ENCODE measurements around the gene SAYSD1. TPM values are rescaled to one million over a fixed set of nuclear protein-coding genes. Genes with fewer than 3 reads are reported as not detected.

SAYSD1 gene
- total and polyA plus RNA-seq, 9 of the 15 experiments (the other 6 are each of a cell fraction or from before 2014, with no cell fraction given), result 3.5 to 19.1 (median 12.4) TPM

DNA sequence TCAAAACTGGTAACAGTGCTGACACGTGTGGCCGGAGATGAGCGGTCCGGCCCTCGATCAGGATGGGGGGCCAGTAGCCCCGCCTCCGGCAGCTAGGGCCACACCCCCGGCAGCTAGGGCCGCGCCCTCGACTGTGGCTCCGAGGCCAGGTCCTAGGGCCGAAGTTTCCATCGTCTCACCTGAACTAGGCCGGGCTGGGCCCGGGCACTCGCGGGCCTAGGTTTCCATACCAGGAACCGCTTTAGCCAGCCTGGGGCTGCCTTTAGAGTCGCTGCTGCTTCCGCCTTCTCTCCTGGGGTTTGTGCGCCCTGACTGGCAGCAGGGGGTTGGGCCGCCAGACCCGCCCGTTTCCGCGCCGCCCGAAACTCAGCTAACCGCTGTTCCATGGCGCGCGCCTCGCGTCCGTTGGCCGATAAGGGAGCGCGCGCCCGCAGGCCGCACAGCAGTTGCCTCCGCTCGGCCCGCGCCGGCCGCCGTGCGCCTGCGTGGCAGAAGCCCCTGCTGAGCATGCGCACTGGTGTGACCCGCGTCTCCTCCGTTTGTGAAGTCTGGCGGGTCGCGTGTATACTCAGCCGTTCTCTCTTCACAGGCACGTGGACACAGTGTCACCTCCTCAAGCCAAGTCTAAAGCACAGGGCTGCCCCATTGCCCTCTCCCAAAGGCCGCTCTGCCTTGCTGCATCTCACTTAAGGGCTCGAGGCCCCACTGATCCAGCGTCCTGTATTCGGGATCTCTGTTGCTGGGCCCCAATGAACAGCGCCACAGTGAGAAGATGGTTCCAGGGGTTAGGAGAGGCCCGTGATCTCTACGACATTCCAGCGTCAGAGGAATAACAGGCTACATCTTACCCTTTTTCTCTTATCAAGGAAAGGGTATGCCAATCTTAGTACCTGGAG, at the start of gene SAYSD1 (continued):
- no peak for TF ChIP-seq SPI1 (IDR thresholded peaks at IDR 0.05; ENCODE audit: borderline replicate concordance, low read depth, low read length)
- TF ChIP-seq RBFOX2 (IDR thresholded peaks at IDR 0.05; ENCODE audit: low read depth, low read length), result peak; percentile 98
- TF ChIP-seq TOE1 (IDR thresholded peaks at IDR 0.05; ENCODE audit: borderline replicate concordance), result peak; percentile 95
- TF ChIP-seq TOE1 (CRISPR knock-in tag; IDR thresholded peaks at IDR 0.05; ENCODE audit: borderline replicate concordance, low read depth), result 0 out of 2 replicates have a peak, but pooled peaks have one; percentile 62
- TF ChIP-seq, protein P1, sequence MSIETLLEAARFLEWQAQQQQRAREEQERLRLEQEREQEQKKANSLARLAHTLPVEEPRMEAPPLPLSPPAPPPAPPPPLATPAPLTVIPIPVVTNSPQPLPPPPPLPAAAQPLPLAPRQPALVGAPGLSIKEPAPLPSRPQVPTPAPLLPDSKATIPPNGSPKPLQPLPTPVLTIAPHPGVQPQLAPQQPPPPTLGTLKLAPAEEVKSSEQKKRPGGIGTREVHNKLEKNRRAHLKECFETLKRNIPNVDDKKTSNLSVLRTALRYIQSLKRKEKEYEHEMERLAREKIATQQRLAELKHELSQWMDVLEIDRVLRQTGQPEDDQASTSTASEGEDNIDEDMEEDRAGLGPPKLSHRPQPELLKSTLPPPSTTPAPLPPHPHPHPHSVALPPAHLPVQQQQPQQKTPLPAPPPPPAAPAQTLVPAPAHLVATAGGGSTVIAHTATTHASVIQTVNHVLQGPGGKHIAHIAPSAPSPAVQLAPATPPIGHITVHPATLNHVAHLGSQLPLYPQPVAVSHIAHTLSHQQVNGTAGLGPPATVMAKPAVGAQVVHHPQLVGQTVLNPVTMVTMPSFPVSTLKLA (conservative IDR thresholded peaks at IDR 0.05), result peak; percentile 79 to 92
- peak; percentile 92; the same call in 1 of the 2 replicates for TF ChIP-seq NKRF (IDR thresholded peaks at IDR 0.05; ENCODE audit: borderline replicate concordance)
- TF ChIP-seq SREBF2 (CRISPR knock-in tag; IDR thresholded peaks at IDR 0.05), result no peak
- TF ChIP-seq PTTG1 (tag; IDR thresholded peaks at IDR 0.05; ENCODE audit: low read depth), result no peak
- TF ChIP-seq, protein P2, sequence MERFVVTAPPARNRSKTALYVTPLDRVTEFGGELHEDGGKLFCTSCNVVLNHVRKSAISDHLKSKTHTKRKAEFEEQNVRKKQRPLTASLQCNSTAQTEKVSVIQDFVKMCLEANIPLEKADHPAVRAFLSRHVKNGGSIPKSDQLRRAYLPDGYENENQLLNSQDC (CRISPR knock-in tag; IDR thresholded peaks at IDR 0.05), result no peak
- TF ChIP-seq RBM17 (IDR thresholded peaks at IDR 0.05; ENCODE audit: borderline replicate concordance, low read depth, low read length), result no peak
- TF ChIP-seq, protein P3, sequence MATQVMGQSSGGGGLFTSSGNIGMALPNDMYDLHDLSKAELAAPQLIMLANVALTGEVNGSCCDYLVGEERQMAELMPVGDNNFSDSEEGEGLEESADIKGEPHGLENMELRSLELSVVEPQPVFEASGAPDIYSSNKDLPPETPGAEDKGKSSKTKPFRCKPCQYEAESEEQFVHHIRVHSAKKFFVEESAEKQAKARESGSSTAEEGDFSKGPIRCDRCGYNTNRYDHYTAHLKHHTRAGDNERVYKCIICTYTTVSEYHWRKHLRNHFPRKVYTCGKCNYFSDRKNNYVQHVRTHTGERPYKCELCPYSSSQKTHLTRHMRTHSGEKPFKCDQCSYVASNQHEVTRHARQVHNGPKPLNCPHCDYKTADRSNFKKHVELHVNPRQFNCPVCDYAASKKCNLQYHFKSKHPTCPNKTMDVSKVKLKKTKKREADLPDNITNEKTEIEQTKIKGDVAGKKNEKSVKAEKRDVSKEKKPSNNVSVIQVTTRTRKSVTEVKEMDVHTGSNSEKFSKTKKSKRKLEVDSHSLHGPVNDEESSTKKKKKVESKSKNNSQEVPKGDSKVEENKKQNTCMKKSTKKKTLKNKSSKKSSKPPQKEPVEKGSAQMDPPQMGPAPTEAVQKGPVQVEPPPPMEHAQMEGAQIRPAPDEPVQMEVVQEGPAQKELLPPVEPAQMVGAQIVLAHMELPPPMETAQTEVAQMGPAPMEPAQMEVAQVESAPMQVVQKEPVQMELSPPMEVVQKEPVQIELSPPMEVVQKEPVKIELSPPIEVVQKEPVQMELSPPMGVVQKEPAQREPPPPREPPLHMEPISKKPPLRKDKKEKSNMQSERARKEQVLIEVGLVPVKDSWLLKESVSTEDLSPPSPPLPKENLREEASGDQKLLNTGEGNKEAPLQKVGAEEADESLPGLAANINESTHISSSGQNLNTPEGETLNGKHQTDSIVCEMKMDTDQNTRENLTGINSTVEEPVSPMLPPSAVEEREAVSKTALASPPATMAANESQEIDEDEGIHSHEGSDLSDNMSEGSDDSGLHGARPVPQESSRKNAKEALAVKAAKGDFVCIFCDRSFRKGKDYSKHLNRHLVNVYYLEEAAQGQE (IDR thresholded peaks at IDR 0.05; ENCODE audit: borderline replicate concordance), result no peak
- TF ChIP-seq, protein P3 (CRISPR knock-in tag; IDR thresholded peaks at IDR 0.05; ENCODE audit: low read depth), result peak; percentile 89
- TF ChIP-seq ZFP1 (CRISPR knock-in tag; IDR thresholded peaks at IDR 0.05), result peak; percentile 8; the same call in 1 of the 2 replicates
- peak; percentile 98 for TF ChIP-seq CXXC5 (CRISPR knock-in tag; IDR thresholded peaks at IDR 0.05)
- no peak for TF ChIP-seq ZNF184 (CRISPR knock-in tag; IDR thresholded peaks at IDR 0.05)
